A673 (cell line): ENCODE data around the gene UNC79. TPM values are rescaled to one million over a fixed set of nuclear protein-coding genes. Genes with fewer than 3 reads are reported as not detected.
"Not testable (repeated sequence)": the region's sequence is repeated elsewhere in the genome, so short reads cannot be mapped to it uniquely, and the experiment has no call there.

Source experiments
- BruUV-seq: library from RNA; stranded (reverse); fragments of 400-500 nt; replicated peaks from 2 replicates; lab custom pipeline; 2021; lab: Mats Ljungman, UMichigan
- CTCF ChIA-PET: fragments of 300-600 bp; sonication (Branson Sonifier 250); formaldehyde crosslinking; loops from one replicate; lab custom pipeline; 2022; ENCODE audit warnings: antibody characterized with exemption; lab: Charles Lee
- POLR2A ChIA-PET: fragments of 300-600 bp; sonication (Branson Sonifier 250); formaldehyde crosslinking; loops from one replicate; lab custom pipeline; 2022; ENCODE audit warnings: antibody characterized with exemption; ENCODE audit not compliant: low non-redundant PET; lab: Charles Lee
- DNase-seq: peaks from one replicate; pipeline ENCODE4 v3.0.0-alpha.2; 2015; ENCODE audit warnings: low spot score
- H3K27ac ChIP-seq: fragments of 200-600 bp; sonication (generic); 2 replicates; pipeline ENCODE4 v1.5.1; 2016; ENCODE audit warnings: mixed run types, low read depth, mild to moderate bottlenecking, mixed read lengths, antibody characterized with exemption, low read length; ENCODE audit not compliant: poor library complexity, severe bottlenecking
- H3K27me3 ChIP-seq: fragments of 200-600 bp; sonication (generic); replicated peaks from 2 replicates; pipeline ENCODE4 v1.6.1; 2017; ENCODE audit warnings: mixed run types, low read depth, mild to moderate bottlenecking, mixed read lengths, antibody characterized with exemption, low read length; ENCODE audit not compliant: insufficient read depth, poor library complexity
- H3K36me3 ChIP-seq: fragments of 200-600 bp; sonication (generic); 2 replicates; pipeline ENCODE4 v1.6.1; 2016; ENCODE audit warnings: mixed run types, mild to moderate bottlenecking, mixed read lengths, antibody characterized with exemption, low read length; ENCODE audit not compliant: insufficient read depth, poor library complexity, severe bottlenecking
- H3K4me1 ChIP-seq: fragments of 200-600 bp; sonication (generic); 2 replicates; pipeline ENCODE4 v1.6.1; 2017; ENCODE audit warnings: mixed run types, mild to moderate bottlenecking, mixed read lengths, antibody characterized with exemption, low read length; ENCODE audit not compliant: insufficient read depth, poor library complexity, severe bottlenecking
- H3K4me3 ChIP-seq: fragments of 200-600 bp; sonication (generic); 2 replicates; pipeline ENCODE4 v1.5.1; 2016; ENCODE audit warnings: low read depth, mixed run types, mild to moderate bottlenecking, mixed read lengths, low read length; ENCODE audit not compliant: poor library complexity, severe bottlenecking
- H3K9me3 ChIP-seq: fragments of 200-600 bp; sonication (generic); 2 replicates; pipeline ENCODE4 v1.6.1; 2016; ENCODE audit warnings: mixed run types, low read depth, mild to moderate bottlenecking, mixed read lengths, antibody characterized with exemption, low read length; ENCODE audit not compliant: poor library complexity, severe bottlenecking
- EZH2 ChIP-seq: fragments of 200-600 bp; sonication (generic); IDR thresholded peaks from 2 replicates; pipeline ENCODE4 v1.6.1; 2017; ENCODE audit warnings: borderline replicate concordance, low read depth, mild to moderate bottlenecking, mixed read lengths, antibody characterized with exemption, low read length; ENCODE audit not compliant: poor library complexity, severe bottlenecking
- intact Hi-C: fragments of 100-400 bp; cut with micrococcal nuclease; formaldehyde crosslinking; loops from one replicate; pipeline ENCODE4 v1.10.0; 2022; ENCODE audit not compliant: unreplicated experiment
- total RNA-seq: library from RNA; stranded (reverse); gene quantifications from 2 replicates; pipeline ENCODE4 v1.2.3, GENCODE V29; 2021
- TF ChIP-seq, protein P1 (sequence below): fragments of 300-800, 200-600 bp; sonication (generic); conservative IDR thresholded peaks from 2 replicates; pipeline ENCODE4 v1.5.1; 2017; ENCODE audit warnings: low read depth, mild to moderate bottlenecking, antibody characterized with exemption, low read length, moderate library complexity, mixed read lengths

The UNC79 gene
- total RNA-seq, 1 experiment from 2014 or later: 0.15 TPM

DNA sequence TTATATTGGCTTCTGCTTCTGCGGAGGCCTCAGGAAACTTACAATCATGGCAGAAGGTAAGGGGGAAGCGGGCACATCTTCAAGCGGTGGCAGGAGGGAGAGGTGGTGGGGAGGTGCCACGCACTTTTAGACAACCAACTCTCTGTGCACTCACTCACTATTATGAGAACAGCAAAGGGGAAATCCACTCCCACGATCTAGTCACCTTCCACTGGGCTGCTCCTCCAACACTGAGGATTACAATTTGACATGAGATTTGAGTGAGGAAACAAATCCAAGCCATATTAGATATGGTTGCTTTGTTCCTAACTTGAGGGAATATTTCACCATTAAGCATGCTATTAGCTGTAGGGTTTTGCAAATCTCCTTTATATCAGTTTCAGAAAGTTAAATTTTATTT, 80.3 kb downstream of the UNC79 start:
- ChIA-PET CTCF (no interaction called here), POLR2A (no interaction called here)
- no TSS peak for BruUV-seq
- H3K27me3 ChIP-seq: no peaks in the 10 kb centered on the region
- H3K4me1 ChIP-seq: no peaks in the 10 kb centered on the region
- no peak overlapping the region for H3K4me3 ChIP-seq
- DNase-seq: no peak
- TF ChIP-seq, protein P1, sequence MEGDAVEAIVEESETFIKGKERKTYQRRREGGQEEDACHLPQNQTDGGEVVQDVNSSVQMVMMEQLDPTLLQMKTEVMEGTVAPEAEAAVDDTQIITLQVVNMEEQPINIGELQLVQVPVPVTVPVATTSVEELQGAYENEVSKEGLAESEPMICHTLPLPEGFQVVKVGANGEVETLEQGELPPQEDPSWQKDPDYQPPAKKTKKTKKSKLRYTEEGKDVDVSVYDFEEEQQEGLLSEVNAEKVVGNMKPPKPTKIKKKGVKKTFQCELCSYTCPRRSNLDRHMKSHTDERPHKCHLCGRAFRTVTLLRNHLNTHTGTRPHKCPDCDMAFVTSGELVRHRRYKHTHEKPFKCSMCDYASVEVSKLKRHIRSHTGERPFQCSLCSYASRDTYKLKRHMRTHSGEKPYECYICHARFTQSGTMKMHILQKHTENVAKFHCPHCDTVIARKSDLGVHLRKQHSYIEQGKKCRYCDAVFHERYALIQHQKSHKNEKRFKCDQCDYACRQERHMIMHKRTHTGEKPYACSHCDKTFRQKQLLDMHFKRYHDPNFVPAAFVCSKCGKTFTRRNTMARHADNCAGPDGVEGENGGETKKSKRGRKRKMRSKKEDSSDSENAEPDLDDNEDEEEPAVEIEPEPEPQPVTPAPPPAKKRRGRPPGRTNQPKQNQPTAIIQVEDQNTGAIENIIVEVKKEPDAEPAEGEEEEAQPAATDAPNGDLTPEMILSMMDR: no peak
- H3K9me3 ChIP-seq: no peaks in the 10 kb centered on the region
- no peaks in the 10 kb centered on the region for H3K36me3 ChIP-seq
- intact Hi-C loops: no loop called here
- H3K27ac ChIP-seq: no peak overlapping the region

DNA sequence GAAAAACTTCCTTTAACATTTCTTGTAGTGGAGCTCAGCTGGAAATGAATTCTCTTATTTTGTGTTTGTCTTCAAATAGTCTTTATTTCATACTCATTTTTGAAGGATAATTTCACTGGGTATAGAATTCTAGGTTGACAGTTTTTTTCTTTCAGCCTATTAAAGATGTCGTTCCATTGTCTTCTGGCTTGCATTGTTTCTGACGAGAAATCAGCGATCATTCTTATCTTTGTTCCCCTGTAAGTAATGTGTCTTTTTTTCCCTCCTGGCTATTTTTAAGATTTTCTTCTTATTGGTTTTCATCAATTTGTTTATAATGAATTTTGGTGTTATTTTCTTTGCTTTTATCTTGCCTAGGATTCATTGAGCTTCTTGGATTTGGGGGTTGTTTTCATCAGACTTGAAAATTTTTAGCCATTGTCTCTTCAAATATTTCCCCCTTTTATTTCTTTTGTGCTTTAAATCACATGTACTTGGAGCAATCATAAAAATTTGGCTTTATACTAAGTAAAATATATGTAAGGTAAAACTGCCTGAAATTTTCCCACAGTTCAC, 89.4 kb downstream of the UNC79 start:
- intact Hi-C loops: no loop called here
- DNase-seq: no peak
- Histone ChIP-seq H3K4me1 (no peaks in the 10 kb centered on the region), H3K36me3 (no peaks in the 10 kb centered on the region), H3K4me3 (no peak overlapping the region), H3K27ac (no peak overlapping the region), H3K9me3 (peaks cover 41% of the 10 kb centered on the region), H3K27me3 (no peaks in the 10 kb centered on the region)
- no TSS peak for BruUV-seq
- CTCF ChIA-PET: interaction anchor here (0.7 kb wide), 1 partner anchor 408 kb away, joined by 4 read pairs; no protein-coding TSS in a partner anchor
- TF ChIP-seq, protein P1: no peak
- no peak for TF ChIP-seq EZH2
- POLR2A ChIA-PET: no interaction called here

DNA sequence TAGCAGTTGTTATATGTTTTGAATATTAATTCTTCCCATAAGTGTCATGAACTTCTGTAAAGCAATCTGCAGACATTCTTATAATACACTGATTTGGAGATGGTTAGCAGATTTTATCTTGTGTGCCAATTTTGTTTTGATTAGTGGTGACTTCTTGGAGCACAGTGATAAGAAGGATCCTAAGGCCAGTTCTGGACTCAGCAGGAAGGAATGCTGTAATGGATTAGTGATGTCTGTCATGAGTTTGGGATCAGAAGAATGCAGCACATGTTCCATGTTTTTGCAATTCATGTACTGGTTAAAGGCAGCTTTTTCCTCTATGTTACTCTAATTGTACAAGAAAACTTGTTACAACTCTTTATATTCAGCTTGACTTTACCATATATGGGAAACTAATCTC, 91.5 kb downstream of the UNC79 start:
- BruUV-seq: no TSS peak
- intact Hi-C loops: no loop called here
- no peaks in the 10 kb centered on the region for H3K27me3 ChIP-seq
- H3K4me3 ChIP-seq: no peak overlapping the region
- CTCF ChIA-PET: no interaction called here
- DNase-seq: no peak
- H3K9me3 ChIP-seq: peaks cover 41% of the 10 kb centered on the region
- TF ChIP-seq EZH2: no peak
- TF ChIP-seq, protein P1: no peak
- H3K36me3 ChIP-seq: no peaks in the 10 kb centered on the region
- POLR2A ChIA-PET: no interaction called here
- H3K4me1 ChIP-seq: peaks cover 6% of the 10 kb centered on the region
- H3K27ac ChIP-seq: no peak overlapping the region

DNA sequence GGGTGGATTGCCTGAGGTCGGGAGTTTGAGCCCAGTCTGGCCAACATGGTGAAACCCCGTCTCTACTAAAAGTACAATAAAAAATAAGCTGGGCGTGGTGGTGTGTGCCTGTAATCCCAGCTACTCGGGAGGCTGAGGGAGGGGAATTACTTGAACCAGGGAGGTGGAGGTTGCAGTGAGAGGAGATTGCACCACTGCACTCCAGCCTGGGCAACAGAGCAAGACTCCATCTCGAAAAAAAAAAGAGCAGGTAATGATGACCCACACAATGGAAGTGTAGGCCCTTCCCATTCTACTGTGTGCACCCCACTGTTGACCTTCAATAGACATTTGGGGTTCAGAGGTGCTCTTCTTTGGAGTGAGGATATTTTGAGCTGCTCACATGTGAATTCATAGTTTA, 94.5 kb downstream of the UNC79 start:
- H3K27ac ChIP-seq, H3K4me3 ChIP-seq, H3K36me3 ChIP-seq, H3K27me3 ChIP-seq, CTCF ChIA-PET, H3K4me1 ChIP-seq, intact Hi-C loops, POLR2A ChIA-PET, DNase-seq, BruUV-seq: not testable (repeated sequence)
- peaks cover 18% of the 10 kb centered on the region for H3K9me3 ChIP-seq
